ENCODE results near the gene ARHGEF9.

Gene ARHGEF9

GRCh38 chrX:63746715-63747114 lies 38.3 kb downstream of the ARHGEF9 start:
- DNase-seq (ENCODE audit: low spot score): no peak

- DNase-seq (ENCODE audit: low spot score): no peak
These were observed 38.7 kb downstream of the ARHGEF9 start for GRCh38 chrX:63746278-63746677.

- no peak for DNase-seq (ENCODE audit: low spot score)
These were observed 40.1 kb downstream of the ARHGEF9 start for GRCh38 chrX:63744850-63745394.

- DNase-seq (ENCODE audit: low spot score): no peak
These were observed 41.4 kb downstream of the ARHGEF9 start for GRCh38 chrX:63743596-63743995.

GRCh38 chrX:63740382-63740781 lies 44.6 kb downstream of the ARHGEF9 start:
- no peak for DNase-seq (ENCODE audit: low spot score)

GRCh38 chrX:63739885-63740284 lies 45.1 kb downstream of the ARHGEF9 start:
- no peak for DNase-seq (ENCODE audit: low spot score)

GRCh38 chrX:63738696-63739095 lies 46.3 kb downstream of the ARHGEF9 start:
- DNase-seq (ENCODE audit: low spot score): no peak

- no peak for DNase-seq (ENCODE audit: low spot score)
These were observed 47.7 kb downstream of the ARHGEF9 start for GRCh38 chrX:63737131-63737921.

- no peak for DNase-seq (ENCODE audit: low spot score)
These were observed 49.1 kb downstream of the ARHGEF9 start for GRCh38 chrX:63735882-63736281.

- DNase-seq (ENCODE audit: low spot score): no peak
These were observed 64.7 kb downstream of the ARHGEF9 start for GRCh38 chrX:63720293-63720692.

- no peak for DNase-seq (ENCODE audit: low spot score)
These were observed 65.4 kb downstream of the ARHGEF9 start for GRCh38 chrX:63719633-63720032.

GRCh38 chrX:63718010-63718694 lies 66.9 kb downstream of the ARHGEF9 start:
- DNase-seq (ENCODE audit: low spot score): no peak

GRCh38 chrX:63713526-63713925 lies 71.5 kb downstream of the ARHGEF9 start:
- no peak for DNase-seq (ENCODE audit: low spot score)

- DNase-seq (ENCODE audit: low spot score): no peak
These were observed 76.2 kb downstream of the ARHGEF9 start for GRCh38 chrX:63708801-63709200.

GRCh38 chrX:63702556-63702955 lies 82.5 kb downstream of the ARHGEF9 start:
- DNase-seq (ENCODE audit: low spot score): no peak

GRCh38 chrX:63686878-63687714 lies 97.9 kb downstream of the ARHGEF9 start:
- DNase-seq (ENCODE audit: low spot score): peak; percentile 10

- DNase-seq (ENCODE audit: low spot score): no peak
These were observed 104.6 kb downstream of the ARHGEF9 start for GRCh38 chrX:63680423-63680822.

- DNase-seq (ENCODE audit: low spot score): no peak
These were observed 105.6 kb downstream of the ARHGEF9 start for GRCh38 chrX:63679432-63679831.

GRCh38 chrX:63675716-63676115 lies 109.3 kb downstream of the ARHGEF9 start:
- no peak for DNase-seq (ENCODE audit: low spot score)

- no peak for DNase-seq (ENCODE audit: low spot score)
These were observed 111.1 kb downstream of the ARHGEF9 start for GRCh38 chrX:63673896-63674295.

GRCh38 chrX:63664741-63665140 lies 120.3 kb downstream of the ARHGEF9 start:
- DNase-seq (ENCODE audit: low spot score): no peak

GRCh38 chrX:63664083-63664482 lies 120.9 kb downstream of the ARHGEF9 start:
- DNase-seq (ENCODE audit: low spot score): no peak
